NT2/D1 (cell line): ENCODE results near the gene DPP9.
"Not testable (repeated sequence)": the region's sequence is repeated elsewhere in the genome, so short reads cannot be mapped to it uniquely, and the experiment has no call there.

ENCODE experiments used
- SUZ12 ChIP-seq: IDR thresholded peaks from 2 replicates; pipeline ENCODE4 v1.6.1; 2011; ENCODE audit not compliant: insufficient read length, insufficient read depth; ENCODE audit errors: extremely low read depth
- YY1 ChIP-seq: IDR thresholded peaks from 2 replicates; pipeline ENCODE4 v1.6.1; 2011; ENCODE audit not compliant: insufficient read length, insufficient read depth
- ZNF274 ChIP-seq: IDR thresholded peaks from 2 replicates; pipeline ENCODE4 v1.6.1; 2011; ENCODE audit warnings: mild to moderate bottlenecking, low read depth, low read length

DNA sequence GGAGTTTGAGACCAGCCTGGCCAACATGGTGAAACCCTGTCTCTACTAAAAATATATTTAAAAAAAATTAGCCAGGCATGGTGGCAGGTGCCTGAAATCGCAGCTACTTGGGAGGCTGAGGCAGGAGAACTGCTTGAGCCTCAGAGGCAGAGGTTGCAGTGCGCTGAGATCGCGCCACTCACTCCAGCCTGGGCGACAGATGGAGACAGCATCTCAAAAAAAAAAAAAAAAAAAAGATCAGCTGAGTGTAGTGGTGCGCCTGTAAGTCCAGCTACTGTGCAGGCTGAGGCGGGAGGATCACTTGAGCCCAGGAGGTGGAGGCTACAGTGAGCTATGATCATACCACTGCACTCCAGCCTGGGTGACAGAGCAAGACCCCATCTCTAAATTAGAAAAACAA lies 43.6 kb downstream of the DPP9 start:
- not testable (repeated sequence) for TF ChIP-seq SUZ12, ZNF274, YY1
